HepG2 (cell line): ENCODE results near the gene NEK7.

Experiments used
- CBFB ChIP-seq: sonication (generic); formaldehyde crosslinking; IDR thresholded peaks from 2 replicates; pipeline ENCODE4 v1.4.0; 2020; ENCODE audit warnings: missing genetic modification reagents
- KMT2A ChIP-seq: sonication (generic); formaldehyde crosslinking; IDR thresholded peaks from 2 replicates; pipeline ENCODE4 v1.4.0; 2020; ENCODE audit warnings: missing genetic modification reagents
- MAFF ChIP-seq: IDR thresholded peaks from 2 replicates; pipeline ENCODE4 v1.6.1; 2011; ENCODE audit warnings: low read depth, low read length, improper control_type of control experiment
- NONO ChIP-seq, 2 experiments: fragments of 450-650 bp in 1 of 2; sonication (generic) in 1 of 2; formaldehyde crosslinking in 1 of 2; IDR thresholded peaks in 1 of 2; conservative IDR thresholded peaks in 1 of 2; 2 replicates each; pipeline versions ENCODE4 v1.6.1 to v1.8.0; 2017 to 2022; ENCODE audit warnings: mild to moderate bottlenecking in 1 of 2, missing genetic modification reagents in 1 of 2, moderate library complexity in 1 of 2

DNA sequence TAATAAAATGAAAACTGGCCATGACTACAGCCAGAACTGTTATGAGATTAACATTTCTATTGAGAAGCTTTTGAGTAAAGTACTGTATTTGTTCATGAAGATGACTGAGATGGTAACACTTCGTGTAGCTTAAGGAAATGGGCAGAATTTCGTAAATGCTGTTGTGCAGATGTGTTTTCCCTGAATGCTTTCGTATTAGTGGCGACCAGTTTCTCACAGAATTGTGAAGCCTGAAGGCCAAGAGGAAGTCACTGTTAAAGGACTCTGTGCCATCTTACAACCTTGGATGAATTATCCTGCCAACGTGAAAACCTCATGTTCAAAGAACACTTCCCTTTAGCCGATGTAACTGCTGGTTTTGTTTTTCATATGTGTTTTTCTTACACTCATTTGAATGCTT is 164.0 kb downstream of the NEK7 start:
- TF ChIP-seq CBFB (CRISPR knock-in tag) (no peak), MAFF (no peak), KMT2A (CRISPR knock-in tag) (no peak), NONO (IDR thresholded peaks at IDR 0.05) (no peak), NONO (CRISPR knock-in tag; conservative IDR thresholded peaks at IDR 0.05) (no peak)
